ENCODE results near the gene CBARP.

GRCh38 chr19:1182727-1183126 lies 55.1 kb downstream of the CBARP start:
- TF ChIP-seq CTCF (IDR thresholded peaks at IDR 0.05) (no peak), EP300 (IDR thresholded peaks at IDR 0.05) (no peak), POLR2A (IDR thresholded peaks at IDR 0.05) (no peak)

All from ovary (tissue), 3 donors.